GM12872 (cell line): ENCODE results near the gene QKI.

Experiments used
- TF ChIP-seq, protein P1 (sequence below): IDR thresholded peaks from 3 replicates; pipeline ENCODE4 v1.5.1; 2011; ENCODE audit warnings: low read depth, mild to moderate bottlenecking, low read length, moderate library complexity; ENCODE audit not compliant: insufficient read depth

Gene QKI

DNA sequence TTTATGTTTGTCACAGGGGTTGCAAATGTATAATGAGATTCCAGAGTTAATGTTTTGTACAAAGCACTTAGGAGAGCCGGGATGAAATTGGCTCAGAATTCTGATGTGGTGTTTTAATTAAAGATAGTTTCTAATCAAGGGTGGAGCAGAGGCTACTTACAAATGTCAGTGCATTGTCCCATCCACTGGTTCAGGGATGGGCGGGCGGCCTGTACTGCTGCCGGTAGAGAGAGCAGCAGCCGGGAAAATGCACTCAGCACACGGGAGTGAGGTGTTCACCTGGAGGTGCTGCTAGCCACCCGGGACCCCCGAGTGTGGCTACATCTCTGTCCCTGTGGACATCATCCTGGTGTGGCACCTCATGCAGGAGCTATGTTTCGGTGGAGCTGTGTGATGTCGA is 193.3 kb downstream of the QKI start:
- TF ChIP-seq, protein P1, sequence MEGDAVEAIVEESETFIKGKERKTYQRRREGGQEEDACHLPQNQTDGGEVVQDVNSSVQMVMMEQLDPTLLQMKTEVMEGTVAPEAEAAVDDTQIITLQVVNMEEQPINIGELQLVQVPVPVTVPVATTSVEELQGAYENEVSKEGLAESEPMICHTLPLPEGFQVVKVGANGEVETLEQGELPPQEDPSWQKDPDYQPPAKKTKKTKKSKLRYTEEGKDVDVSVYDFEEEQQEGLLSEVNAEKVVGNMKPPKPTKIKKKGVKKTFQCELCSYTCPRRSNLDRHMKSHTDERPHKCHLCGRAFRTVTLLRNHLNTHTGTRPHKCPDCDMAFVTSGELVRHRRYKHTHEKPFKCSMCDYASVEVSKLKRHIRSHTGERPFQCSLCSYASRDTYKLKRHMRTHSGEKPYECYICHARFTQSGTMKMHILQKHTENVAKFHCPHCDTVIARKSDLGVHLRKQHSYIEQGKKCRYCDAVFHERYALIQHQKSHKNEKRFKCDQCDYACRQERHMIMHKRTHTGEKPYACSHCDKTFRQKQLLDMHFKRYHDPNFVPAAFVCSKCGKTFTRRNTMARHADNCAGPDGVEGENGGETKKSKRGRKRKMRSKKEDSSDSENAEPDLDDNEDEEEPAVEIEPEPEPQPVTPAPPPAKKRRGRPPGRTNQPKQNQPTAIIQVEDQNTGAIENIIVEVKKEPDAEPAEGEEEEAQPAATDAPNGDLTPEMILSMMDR, result no peak

DNA sequence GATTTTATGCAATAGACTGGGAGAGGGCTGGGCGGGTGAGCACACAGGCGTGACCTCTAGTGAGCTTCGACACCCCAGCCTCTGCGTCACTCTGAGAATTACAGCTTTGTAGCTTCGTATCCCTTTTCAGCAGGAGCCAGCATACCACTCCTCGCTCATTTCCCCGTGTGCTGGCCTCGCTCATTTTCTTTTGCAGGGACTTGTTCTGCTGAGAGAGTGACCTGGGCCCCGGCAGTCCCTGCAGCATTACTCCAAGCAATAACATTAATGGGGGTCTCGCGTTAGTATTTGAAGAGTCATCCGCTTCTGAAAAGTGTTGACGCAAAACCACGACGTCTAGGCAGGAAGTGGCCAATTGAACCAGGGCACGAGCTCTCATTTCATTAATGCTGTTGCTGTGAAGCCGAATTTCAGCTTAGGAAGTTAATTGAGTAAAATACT is 193.7 kb downstream of the QKI start:
- TF ChIP-seq, protein P1, result no peak

DNA sequence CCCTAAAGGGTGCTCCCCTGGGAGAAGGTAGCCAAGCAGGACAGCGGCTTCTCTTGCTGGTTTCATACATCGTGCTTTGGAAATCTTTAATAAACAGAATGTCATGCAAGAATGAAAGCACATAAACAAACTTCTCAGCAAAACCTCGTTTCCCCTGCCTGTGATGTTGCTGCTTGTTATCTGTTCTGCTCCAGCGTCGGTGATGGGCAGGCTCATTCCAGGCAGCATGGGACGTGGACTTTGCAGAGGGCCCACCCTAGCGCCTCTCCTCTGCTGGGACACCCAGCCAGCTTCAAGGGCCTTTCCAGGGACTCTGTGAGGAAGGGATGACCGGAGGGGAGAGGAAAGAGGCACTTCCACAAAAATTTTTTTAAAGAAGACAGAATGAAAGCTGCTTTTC is 197.7 kb downstream of the QKI start:
- TF ChIP-seq, protein P1, result no peak

- TF ChIP-seq, protein P1, result no peak
These were observed 198.5 kb downstream of the QKI start for GRCh38 chr6:163613025-163613424.

- TF ChIP-seq, protein P1, result no peak
These were observed 199.2 kb downstream of the QKI start for GRCh38 chr6:163613668-163614067.

GRCh38 chr6:163616452-163616851 is 201.9 kb downstream of the QKI start:
- TF ChIP-seq, protein P1, result no peak

DNA sequence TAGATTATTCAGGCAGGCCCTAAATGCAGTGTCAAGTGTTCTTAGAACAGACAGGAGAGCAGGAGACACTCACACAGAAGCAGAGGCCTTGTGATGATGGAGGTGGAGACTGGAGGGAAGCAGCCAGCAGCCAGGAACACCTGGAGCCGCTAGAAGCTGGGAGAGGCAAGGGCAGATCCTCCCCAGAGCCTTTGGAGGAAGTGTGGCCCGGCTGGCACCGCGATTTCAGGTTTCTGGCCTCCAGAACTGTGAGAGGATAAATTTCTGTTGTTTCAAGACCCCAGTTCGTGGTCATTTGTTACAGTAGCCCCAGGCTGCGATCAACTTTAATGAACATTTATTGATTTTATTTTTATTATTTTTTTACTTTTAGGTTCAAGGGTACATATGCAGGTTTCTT is 203.0 kb downstream of the QKI start:
- TF ChIP-seq, protein P1, result no peak

DNA sequence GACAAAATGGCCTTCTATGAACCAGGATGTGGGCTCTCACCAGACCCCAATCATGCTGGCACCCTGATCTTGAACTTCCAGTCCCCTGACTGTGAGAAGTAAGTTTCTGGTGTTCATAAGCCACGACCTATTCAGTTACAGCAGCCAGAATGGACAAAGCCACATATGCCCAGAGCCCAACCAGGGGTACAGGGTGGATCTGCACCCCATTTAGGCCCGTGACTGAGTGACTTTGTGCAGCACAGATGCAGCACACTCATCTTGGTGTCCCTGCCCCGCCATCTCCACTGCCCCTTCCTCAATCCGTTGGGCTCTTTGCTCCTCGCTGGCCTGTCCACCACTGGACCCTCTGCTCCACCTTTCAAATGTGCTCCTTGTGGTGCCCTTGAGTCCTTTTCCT is 205.6 kb downstream of the QKI start:
- TF ChIP-seq, protein P1, result no peak
